Mesenchymal stem cell (in vitro differentiated cells and primary cell): ENCODE measurements around the gene USP24.

Experiments used
- DNase-seq: peaks from one replicate; pipeline ENCODE4 v3.0.0-alpha.2; 2013
- H2AFZ ChIP-seq: one replicate; pipeline ENCODE4 v1.6.1; 2013; ENCODE audit warnings: low read depth, mild to moderate bottlenecking, control low read depth, inconsistent platforms, low read length, moderate library complexity
- H2AK5ac ChIP-seq: 2 replicates; pipeline ENCODE4 v1.6.1; 2013; ENCODE audit warnings: low read length, moderate library complexity, mild to moderate bottlenecking, inconsistent platforms; ENCODE audit not compliant: severe bottlenecking
- H2BK120ac ChIP-seq: one replicate; pipeline ENCODE4 v1.6.1; 2013; ENCODE audit warnings: low read depth, mild to moderate bottlenecking, inconsistent platforms, low read length, moderate library complexity
- H2BK12ac ChIP-seq, 2 experiments: one replicate each; pipeline ENCODE4 v1.6.1; 2013; ENCODE audit warnings: inconsistent platforms in 2 of 2, low read length in 2 of 2, mild to moderate bottlenecking in 2 of 2, moderate library complexity in 2 of 2, control low read depth in 1 of 2
- H2BK15ac ChIP-seq: one replicate; pipeline ENCODE4 v1.6.1; 2013; ENCODE audit warnings: mild to moderate bottlenecking, low read depth, inconsistent platforms; ENCODE audit not compliant: poor library complexity, severe bottlenecking
- H2BK5ac ChIP-seq: 2 replicates; pipeline ENCODE4 v1.6.1; 2013; ENCODE audit warnings: low read depth, mild to moderate bottlenecking, low read length, control low read depth, inconsistent platforms; ENCODE audit not compliant: poor library complexity, severe bottlenecking
- H3K14ac ChIP-seq, 2 experiments: one replicate each; pipeline ENCODE4 v1.6.1; 2013; ENCODE audit warnings: inconsistent platforms in 2 of 2, low read length in 2 of 2, control low read depth in 1 of 2, mild to moderate bottlenecking in 1 of 2, moderate library complexity in 1 of 2
- H3K18ac ChIP-seq, 2 experiments: one replicate each; pipeline ENCODE4 v1.6.1; 2013; ENCODE audit warnings: inconsistent platforms in 2 of 2, low read length in 2 of 2, control low read depth in 1 of 2, low read depth in 1 of 2, mild to moderate bottlenecking in 1 of 2
- H3K23ac ChIP-seq, 2 experiments: one replicate each; pipeline ENCODE4 v1.6.1; 2013; ENCODE audit warnings: inconsistent platforms in 2 of 2, low read length in 2 of 2, mild to moderate bottlenecking in 2 of 2, moderate library complexity in 2 of 2, control low read depth in 1 of 2
- H3K27ac ChIP-seq: 2 replicates; pipeline ENCODE4 v1.5.1; 2013; ENCODE audit warnings: mild to moderate bottlenecking, moderate library complexity, low read length, control low read depth, inconsistent platforms; ENCODE audit not compliant: poor library complexity, severe bottlenecking
- H3K27me3 ChIP-seq, 2 experiments: 2 replicates each; pipeline versions ENCODE4 v1.6.1 to v1.7.0; 2013; ENCODE audit warnings: low read length in 2 of 2, mild to moderate bottlenecking in 2 of 2, moderate library complexity in 2 of 2, control low read depth in 1 of 2, inconsistent platforms in 1 of 2; ENCODE audit not compliant: control insufficient read depth in 1 of 2, insufficient read depth in 1 of 2
- H3K36me3 ChIP-seq, 2 experiments: 2 replicates each; pipeline versions ENCODE4 v1.6.1 to v1.7.0; 2013; ENCODE audit warnings: low read length in 2 of 2, control low read depth in 1 of 2, inconsistent platforms in 1 of 2, low read depth in 1 of 2, mild to moderate bottlenecking in 1 of 2; ENCODE audit not compliant: insufficient read depth in 2 of 2, control insufficient read depth in 1 of 2
- H3K4ac ChIP-seq, 2 experiments: one replicate each; pipeline ENCODE4 v1.6.1; 2013; ENCODE audit warnings: inconsistent platforms in 2 of 2, low read length in 2 of 2, mild to moderate bottlenecking in 2 of 2, moderate library complexity in 2 of 2, control low read depth in 1 of 2, low read depth in 1 of 2
- H3K4me1 ChIP-seq: 2 replicates; pipeline ENCODE4 v1.6.1; 2013; ENCODE audit warnings: low read depth, low read length, control low read depth; ENCODE audit not compliant: control insufficient read depth, insufficient read depth
- H3K4me2 ChIP-seq: 2 replicates; pipeline ENCODE4 v1.6.1; 2013; ENCODE audit warnings: low read length, mild to moderate bottlenecking, inconsistent platforms; ENCODE audit not compliant: poor library complexity, severe bottlenecking
- H3K4me3 ChIP-seq, 2 experiments: 2 replicates each; pipeline versions ENCODE4 v1.5.1 to v1.7.0; 2013; ENCODE audit warnings: low read length in 2 of 2, mild to moderate bottlenecking in 2 of 2, control low read depth in 1 of 2, low read depth in 1 of 2; ENCODE audit not compliant: insufficient read depth in 1 of 2
- H3K79me1 ChIP-seq: replicated peaks from 2 replicates; pipeline ENCODE4 v1.6.1; 2013; ENCODE audit warnings: mild to moderate bottlenecking, control low read depth, low read length, inconsistent platforms; ENCODE audit not compliant: poor library complexity, severe bottlenecking
- H3K9ac ChIP-seq: 2 replicates; pipeline ENCODE4 v1.7.0; 2013; ENCODE audit warnings: mild to moderate bottlenecking, low read length, moderate library complexity
- H3K9me3 ChIP-seq: 2 replicates; pipeline ENCODE4 v1.7.0; 2013; ENCODE audit warnings: mild to moderate bottlenecking, low read length; ENCODE audit not compliant: control insufficient read depth
- H4K8ac ChIP-seq: one replicate; pipeline ENCODE4 v1.6.1; 2013; ENCODE audit warnings: inconsistent platforms, mild to moderate bottlenecking, low read length, moderate library complexity
- H4K91ac ChIP-seq: one replicate; pipeline ENCODE4 v1.6.1; 2013; ENCODE audit warnings: mild to moderate bottlenecking, low read length, inconsistent platforms
- WGBS: methylation state at CpG from one replicate; pipeline ENCODE4 v1.1.7; 2013; ENCODE audit warnings: mixed read lengths; 5-methylcytosine and 5-hydroxymethylcytosine counted together

Gene USP24

GRCh38 chr1:55050283-55050682 lies 164.9 kb downstream of the USP24 start:
- Histone ChIP-seq H3K4me1 (peaks cover 5% of the 10 kb centered on the region), H3K23ac (no peak overlapping the region), H3K27me3 (peaks cover 0 to 44% of the 10 kb centered on the region in 2 experiments), H3K36me3 (no peaks in the 10 kb centered on the region), H2BK12ac (no peak overlapping the region), H3K18ac (no peak overlapping the region), H2AFZ (no peak overlapping the region), H3K4ac (no peak overlapping the region), H4K8ac (no peak overlapping the region), H4K91ac (no peak overlapping the region), H3K14ac (peak overlapping the region in 1 of 2 experiments; percentile 68), H2BK5ac (no peak overlapping the region), H3K27ac (no peak overlapping the region), H3K9me3 (no peaks in the 10 kb centered on the region), H3K79me1 (no peaks in the 10 kb centered on the region), H3K9ac (no peak overlapping the region), H2BK15ac (no peak overlapping the region), H3K4me3 (no peak overlapping the region), H3K4me2 (no peak overlapping the region), H2AK5ac (no peak overlapping the region), H2BK120ac (no peak overlapping the region)
- no peak for DNase-seq
- WGBS: 90% methylated on average over 9 of the region's 9 CpGs

- H2BK5ac ChIP-seq: no peak overlapping the region
- no peak overlapping the region for H3K4me3 ChIP-seq
- no peak overlapping the region for H3K9ac ChIP-seq
- H3K79me1 ChIP-seq: no peaks in the 10 kb centered on the region
- H2BK15ac ChIP-seq: no peak overlapping the region
- no peak overlapping the region for H3K23ac ChIP-seq
- no peak overlapping the region for H3K14ac ChIP-seq
- no peaks in the 10 kb centered on the region for H3K9me3 ChIP-seq
- no peak for DNase-seq
- H2AFZ ChIP-seq: no peak overlapping the region
- no peaks in the 10 kb centered on the region for H3K36me3 ChIP-seq
- no peak overlapping the region for H4K8ac ChIP-seq
- no peak overlapping the region for H2BK12ac ChIP-seq
- no peak overlapping the region for H3K4ac ChIP-seq
- no peak overlapping the region for H2BK120ac ChIP-seq
- no peak overlapping the region for H4K91ac ChIP-seq
- 88% methylated on average over 9 of the region's 9 CpGs for WGBS
- H2AK5ac ChIP-seq: no peak overlapping the region
- peaks cover 5% of the 10 kb centered on the region for H3K4me1 ChIP-seq
- peaks cover 0 to 46% of the 10 kb centered on the region in 2 experiments for H3K27me3 ChIP-seq
- no peak overlapping the region for H3K18ac ChIP-seq
- H3K27ac ChIP-seq: no peak overlapping the region
- no peak overlapping the region for H3K4me2 ChIP-seq
These were observed 165.3 kb downstream of the USP24 start for GRCh38 chr1:55049914-55050278.

- Histone ChIP-seq H3K4me1 (peaks cover 5% of the 10 kb centered on the region), H2BK5ac (no peak overlapping the region), H3K9me3 (no peaks in the 10 kb centered on the region), H4K91ac (no peak overlapping the region), H3K36me3 (no peaks in the 10 kb centered on the region), H2AK5ac (no peak overlapping the region), H3K4me2 (no peak overlapping the region), H3K18ac (no peak overlapping the region), H3K9ac (no peak overlapping the region), H2BK120ac (no peak overlapping the region), H3K14ac (peak overlapping the region in 1 of 2 experiments; percentile 26), H3K27me3 (peaks cover 0 to 46% of the 10 kb centered on the region in 2 experiments), H4K8ac (no peak overlapping the region), H2BK12ac (no peak overlapping the region), H3K79me1 (no peaks in the 10 kb centered on the region), H3K4me3 (no peak overlapping the region), H3K27ac (no peak overlapping the region), H3K23ac (no peak overlapping the region), H2AFZ (no peak overlapping the region), H2BK15ac (no peak overlapping the region), H3K4ac (no peak overlapping the region)
- no peak for DNase-seq
- WGBS: 90% methylated on average over 9 of the region's 9 CpGs
These were observed 165.8 kb downstream of the USP24 start for GRCh38 chr1:55049271-55049913.

GRCh38 chr1:55048453-55049270 lies 166.5 kb downstream of the USP24 start:
- Histone ChIP-seq H3K9ac (no peak overlapping the region), H4K8ac (no peak overlapping the region), H3K27me3 (peaks cover 0 to 51% of the 10 kb centered on the region in 2 experiments), H3K4me1 (peaks cover 5% of the 10 kb centered on the region), H2BK120ac (no peak overlapping the region), H3K4me3 (no peak overlapping the region), H3K79me1 (no peaks in the 10 kb centered on the region), H3K4ac (no peak overlapping the region), H3K14ac (peak overlapping the region in 1 of 2 experiments; percentile 26), H3K18ac (no peak overlapping the region), H2BK5ac (no peak overlapping the region), H2AK5ac (no peak overlapping the region), H3K27ac (no peak overlapping the region), H3K23ac (no peak overlapping the region), H3K36me3 (no peaks in the 10 kb centered on the region), H4K91ac (no peak overlapping the region), H2BK15ac (no peak overlapping the region), H2BK12ac (no peak overlapping the region), H3K9me3 (no peaks in the 10 kb centered on the region), H2AFZ (no peak overlapping the region), H3K4me2 (no peak overlapping the region)
- 78% methylated on average over 7 of the region's 11 CpGs for WGBS
- DNase-seq: no peak
